HT1080 (cell line): ENCODE measurements around the gene HAUS6. TPM values are rescaled to one million over a fixed set of nuclear protein-coding genes. Genes with fewer than 3 reads are reported as not detected.
"Not testable (repeated sequence)": the region's sequence is repeated elsewhere in the genome, so short reads cannot be mapped to it uniquely, and the experiment has no call there.

Experiments
- DNase-seq: peaks from one replicate; pipeline ENCODE4 v3.0.0-alpha.2; 2015; ENCODE audit warnings: low read depth
- polyA plus RNA-seq, 2 experiments: library from polyadenylated mRNA; depleted of rRNA; stranded (reverse); fragments of >200 nt; gene quantifications; 2 replicates each; pipeline ENCODE4 v1.2.3, GENCODE V29; 2015
- total RNA-seq: library from RNA; depleted of rRNA; stranded (reverse); fragments of >200 nt; shearing (Covaris generic); gene quantifications from 2 replicates; pipeline ENCODE4 v1.2.3, GENCODE V29; 2014; rRNA removed

Gene HAUS6
- 33.6 and 35.2 TPM in 2 replicates for total RNA-seq
- polyA plus RNA-seq (2015; cell fraction: cytosol; rRNA removed), result 28.7 and 37.3 TPM in 2 replicates
- 45.6 and 50.6 TPM in 2 replicates for polyA plus RNA-seq (2015; cell fraction: nucleus; rRNA removed)

- peak; percentile 96 for DNase-seq
Observed at GRCh38 chr9:19102631-19103345, at the start of gene HAUS6. TSS of gene HAUS6 (minus strand) at chr9:19102904. CDS start at chr9:19102651, 253 bp downstream.

GRCh38 chr9:19152160-19152498, 49.4 kb upstream of the HAUS6 start:
- not testable (repeated sequence) for DNase-seq

DNA sequence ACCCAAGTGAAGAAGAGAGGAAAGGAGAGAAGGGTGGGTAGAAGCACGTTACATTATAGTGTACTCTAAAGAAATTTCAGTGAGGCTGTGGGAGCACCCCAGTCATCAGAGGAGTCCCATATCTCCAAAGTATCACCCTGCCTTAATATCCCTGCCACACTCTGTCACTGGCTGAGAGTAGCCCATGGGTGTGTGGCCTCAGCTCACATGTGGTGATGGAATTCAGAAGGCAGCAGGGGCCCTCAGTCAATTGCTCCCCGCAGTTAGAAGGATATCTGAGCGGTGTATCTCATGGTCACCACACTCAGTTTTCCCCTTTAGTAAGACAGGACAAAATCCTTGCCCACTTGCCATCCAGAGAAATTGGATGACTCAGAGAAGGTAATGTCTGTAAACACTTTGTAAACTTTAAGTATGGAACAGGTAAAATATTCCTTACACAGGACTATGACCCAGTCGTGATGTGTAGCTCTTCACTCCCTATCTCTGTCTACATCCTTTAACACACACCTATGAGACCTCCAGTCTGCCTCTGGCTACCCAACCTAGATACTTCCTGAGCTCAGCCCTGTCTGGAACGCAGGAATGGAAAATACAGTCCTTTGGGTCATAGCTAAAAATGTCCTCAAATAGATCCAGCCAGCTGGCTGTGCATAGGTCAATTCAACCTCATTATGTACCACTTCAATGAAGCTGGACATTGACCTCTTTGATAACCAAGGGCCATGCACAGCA, 48.9 kb upstream of the HAUS6 start:
- DNase-seq, result no peak

- no peak for DNase-seq
Observed at GRCh38 chr9:19149230-19149629, 46.5 kb upstream of the HAUS6 start.

GRCh38 chr9:19148187-19148586, 45.5 kb upstream of the HAUS6 start:
- DNase-seq, result no peak

- no peak for DNase-seq
Observed at GRCh38 chr9:19146441-19147024, 43.8 kb upstream of the HAUS6 start.

- no peak for DNase-seq
Observed at GRCh38 chr9:19145881-19146280, 43.2 kb upstream of the HAUS6 start.

DNA sequence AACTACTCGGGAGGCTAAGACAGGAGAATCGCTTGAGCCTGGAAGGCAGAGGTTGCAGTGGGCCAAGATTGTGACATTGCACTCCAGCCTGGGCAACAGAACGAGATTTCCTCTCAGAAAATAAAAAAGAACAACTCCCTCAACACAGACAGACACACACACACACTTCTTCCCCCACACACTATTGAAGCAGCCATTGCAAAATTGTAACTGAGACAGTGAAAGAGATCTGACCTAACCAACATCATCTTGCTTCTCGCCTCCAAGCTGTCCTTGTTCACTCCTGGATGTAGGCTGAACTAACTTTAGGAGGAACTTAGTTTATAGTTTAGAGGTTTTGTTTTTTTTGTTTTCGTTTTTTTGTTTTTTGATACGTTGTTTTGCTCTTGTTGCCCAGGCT, 37.6 kb upstream of the HAUS6 start:
- DNase-seq, result no peak

- DNase-seq, result no peak
Observed at GRCh38 chr9:19138084-19138483, 35.4 kb upstream of the HAUS6 start.

DNA sequence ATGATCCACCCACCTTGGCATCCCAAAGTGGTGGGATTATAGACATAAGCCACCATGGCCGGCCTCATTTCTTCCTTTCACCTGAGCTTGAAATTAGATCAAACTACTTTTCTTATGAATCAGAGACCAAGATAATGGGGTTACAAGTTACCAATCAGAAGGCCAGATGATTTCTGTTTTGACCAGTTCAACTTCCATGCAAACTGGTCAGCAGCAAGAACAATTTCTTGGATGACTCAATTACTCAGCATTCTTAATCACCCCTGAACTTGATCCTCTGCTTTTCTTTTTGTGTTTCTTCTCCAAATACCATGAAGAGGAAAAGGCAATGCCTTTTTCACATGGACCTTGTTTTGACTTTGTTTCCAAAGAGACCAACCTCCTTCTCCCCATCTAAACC, 34.6 kb upstream of the HAUS6 start:
- peak; percentile 60 for DNase-seq

DNA sequence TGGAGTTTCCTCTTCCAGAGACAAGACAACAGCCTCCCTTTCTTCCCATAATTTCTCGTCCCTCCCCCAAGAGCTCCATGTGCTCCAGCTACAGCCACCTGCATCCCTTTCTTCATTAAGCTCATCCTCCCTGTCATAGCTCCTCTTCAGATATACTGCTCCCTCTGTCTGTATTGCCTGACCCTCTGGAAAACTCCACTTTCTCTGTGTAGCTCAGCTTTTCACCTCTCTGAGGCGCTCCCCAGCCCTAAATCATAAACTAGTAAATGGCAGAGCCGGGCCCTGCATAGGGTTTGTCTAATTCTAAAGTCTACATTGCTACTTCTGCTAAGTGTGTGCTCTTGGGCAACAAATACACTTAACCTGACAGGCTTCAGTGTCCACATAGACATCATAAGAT, 33.4 kb upstream of the HAUS6 start:
- DNase-seq, result no peak

- no peak for DNase-seq
Observed at GRCh38 chr9:19133549-19134345, 31.0 kb upstream of the HAUS6 start.

GRCh38 chr9:19130436-19130835, 27.7 kb upstream of the HAUS6 start:
- peak; percentile 10 for DNase-seq

- no peak for DNase-seq
Observed at GRCh38 chr9:19127871-19128500, 25.3 kb upstream of the HAUS6 start.

- DNase-seq, result no peak
Observed at GRCh38 chr9:19124430-19124793, 21.7 kb upstream of the HAUS6 start.

- no peak for DNase-seq
Observed at GRCh38 chr9:19122490-19123042, 19.9 kb upstream of the HAUS6 start.

DNA sequence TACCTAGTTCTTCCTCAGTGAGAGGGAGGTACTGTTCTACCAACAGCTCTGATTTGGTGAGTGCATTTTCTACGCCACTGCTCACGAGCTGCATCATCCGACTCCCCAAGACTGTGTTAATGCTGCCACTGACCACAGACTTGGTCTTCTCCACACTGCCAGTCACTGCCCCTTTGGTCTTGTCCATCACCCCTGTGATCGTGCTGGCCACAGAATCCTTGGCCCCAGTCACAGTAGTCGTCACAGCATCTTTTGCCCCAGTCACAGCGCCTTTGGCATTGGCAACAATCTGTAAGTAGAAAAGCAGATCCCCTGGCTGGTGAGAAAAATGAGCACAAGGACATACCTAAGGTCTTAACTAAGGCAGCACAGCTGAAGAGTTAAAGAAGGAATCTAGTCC, 18.2 kb upstream of the HAUS6 start:
- no peak for DNase-seq

- no peak for DNase-seq
Observed at GRCh38 chr9:19119801-19120440, 17.2 kb upstream of the HAUS6 start.

DNA sequence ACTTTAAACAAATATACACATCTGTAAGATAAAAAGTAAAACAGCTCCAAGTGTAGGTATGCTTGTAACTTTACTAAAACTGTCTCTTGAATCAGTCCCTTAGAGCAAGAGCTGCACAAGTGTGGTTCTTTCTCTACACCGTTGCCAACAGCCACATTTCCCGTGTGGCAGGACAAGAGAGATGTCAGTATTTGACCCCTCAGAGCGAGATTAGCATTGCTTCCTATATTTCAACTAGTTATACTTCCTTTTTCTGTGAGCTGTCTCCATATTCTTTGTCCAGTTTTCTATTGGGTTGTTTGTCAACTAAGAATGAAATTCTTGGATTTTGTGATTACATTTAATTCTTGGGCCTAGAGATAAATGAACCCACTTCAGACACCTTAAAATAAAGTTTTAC, 16.5 kb upstream of the HAUS6 start:
- DNase-seq, result no peak

DNA sequence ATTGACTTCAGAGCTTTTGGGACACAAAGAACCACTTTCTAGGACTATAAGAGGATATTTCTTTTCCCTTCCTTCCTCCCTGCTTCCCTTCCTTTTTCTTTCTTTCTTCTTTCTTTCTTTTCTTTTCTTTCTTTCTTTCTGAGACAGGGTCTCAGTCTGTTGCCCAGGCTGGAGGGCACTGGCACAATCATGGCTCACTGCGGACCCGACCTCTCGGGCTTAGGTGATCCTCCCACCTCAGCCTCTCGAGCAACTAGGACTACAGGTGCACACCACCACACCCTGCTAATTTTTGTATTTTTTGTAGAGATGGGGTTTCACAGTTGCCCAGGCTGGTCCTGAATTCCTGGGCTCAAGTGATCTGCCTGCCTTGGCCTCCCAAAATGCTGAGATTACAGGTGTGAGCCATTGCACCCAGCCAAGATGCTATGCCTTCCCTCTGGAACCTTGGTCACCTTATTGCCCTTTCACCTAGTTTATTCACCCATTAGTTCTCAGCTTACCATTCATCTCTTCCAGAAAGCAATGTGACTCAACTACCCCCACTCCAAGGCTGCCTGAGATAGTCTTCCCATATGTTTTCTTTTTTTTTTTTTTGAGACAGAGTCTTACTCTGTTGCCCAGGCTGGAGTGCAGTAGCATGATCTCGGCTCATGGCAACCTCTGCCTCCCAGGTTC, 14.5 kb upstream of the HAUS6 start:
- no peak for DNase-seq
